Measurements from ENCODE around the gene PCSK4. TPM values are rescaled to one million over a fixed set of nuclear protein-coding genes. Genes with fewer than 3 reads are reported as not detected.

PCSK4 gene
- total RNA-seq, 1 experiment from 2014 or later, result 9.1 TPM

GRCh38 chr19:1432507-1432887, 57.7 kb downstream of the PCSK4 start:
- no peak overlapping the region for H2BK5ac ChIP-seq (ENCODE audit: insufficient read length, low read length)
- no peak overlapping the region for H3K23ac ChIP-seq (ENCODE audit: insufficient read length, low read depth, low read length)
- H3K36me3 Mint-ChIP-seq (ENCODE audit: insufficient read depth in 1 of 3, low read depth in 3 of 3), result peaks cover 16 to 60% (median 45%) of the 10 kb centered on the region in 3 experiments; a peak in 6 of 7 replicates
- TF ChIP-seq CTCF (conservative IDR thresholded peaks at IDR 0.05), result no peak
- H3K9me3 Mint-ChIP-seq, result no peaks in the 10 kb centered on the region
- H4K91ac ChIP-seq (ENCODE audit: insufficient read length, low read depth, low read length), result no peak overlapping the region
- H4K20me1 ChIP-seq (ENCODE audit: control insufficient read depth, insufficient read depth, insufficient read length), result no peaks in the 10 kb centered on the region
- DNase-seq, result no peak
- no peaks in the 10 kb centered on the region for H3K27me3 ChIP-seq (ENCODE audit: insufficient read depth, low read length)
- H3K4me1 ChIP-seq (ENCODE audit: insufficient read depth, low read length), result no peaks in the 10 kb centered on the region
- H2BK20ac ChIP-seq (ENCODE audit: low read depth, low read length, poor library complexity, severe bottlenecking), result no peak overlapping the region
- no peak overlapping the region for H2BK120ac ChIP-seq (ENCODE audit: low read depth, low read length, poor library complexity, severe bottlenecking)
- no peaks in the 10 kb centered on the region for H3K79me1 ChIP-seq (ENCODE audit: insufficient read depth, low read depth, low read length, poor library complexity, severe bottlenecking)
- no peak overlapping the region for H3K4me3 Mint-ChIP-seq
- no peak overlapping the region for H3K18ac ChIP-seq (ENCODE audit: insufficient read length, low read depth, low read length)
- H3K4me2 ChIP-seq (ENCODE audit: insufficient read depth, insufficient read length, low read length), result no peak overlapping the region
- no peak overlapping the region for H3T11ph ChIP-seq (ENCODE audit: low read length)
- H3K4me1 Mint-ChIP-seq, result no peaks in the 10 kb centered on the region; a peak in 2 of 4 replicates
- H4K8ac ChIP-seq (replicated peaks; ENCODE audit: insufficient read length, low read depth, low read length), result no peak overlapping the region
- no peak overlapping the region for H3K56ac ChIP-seq (ENCODE audit: insufficient read length, low read depth, low read length)
- H2AK5ac ChIP-seq (ENCODE audit: insufficient read length, low read length), result no peak overlapping the region
- H3K14ac ChIP-seq (ENCODE audit: insufficient read depth, low read length), result no peak overlapping the region
- WGBS (ENCODE audit: extremely low coverage, insufficient read length, low lambda C conversion rate), result no CpG with 5 or more reads among the region's 16 CpGs
- no peaks in the 10 kb centered on the region for H3K79me2 ChIP-seq (ENCODE audit: insufficient read depth, low read length)
- H3K9ac ChIP-seq (ENCODE audit: extremely low read depth, insufficient read length, low read length), result no peak overlapping the region
- H4K5ac ChIP-seq (ENCODE audit: insufficient read length, low read depth, low read length), result no peak overlapping the region
- no peaks in the 10 kb centered on the region for H3K27me3 Mint-ChIP-seq (ENCODE audit: low read depth)
- H3K23me2 ChIP-seq (ENCODE audit: insufficient read length, low read depth, low read length, poor library complexity, severe bottlenecking), result no peaks in the 10 kb centered on the region
- H3K27ac ChIP-seq (ENCODE audit: insufficient read length, low read depth, low read length), result no peak overlapping the region
- no peak overlapping the region for H2BK12ac ChIP-seq (ENCODE audit: insufficient read length, low read depth, low read length)
- H3K9me3 ChIP-seq (ENCODE audit: control insufficient read depth, low read depth, low read length), result no peaks in the 10 kb centered on the region
- no peak overlapping the region for H3K4ac ChIP-seq (ENCODE audit: low read depth, low read length)
- H3K27ac Mint-ChIP-seq, result peak overlapping the region in 1 of 3 experiments; percentile 70; a peak in 1 of 7 replicates
- H2AFZ ChIP-seq (ENCODE audit: low read length), result no peak overlapping the region
- no peak overlapping the region for H2BK15ac ChIP-seq (ENCODE audit: low read depth, low read length)
